HepG2 (cell line): ENCODE results near the gene NTMT1. TPM values are rescaled to one million over a fixed set of nuclear protein-coding genes. Genes with fewer than 3 reads are reported as not detected.

Experiments used
- ATAC-seq: fragments of 200-7000 bp; cut with Tn5 transposase; 3 replicates; pipeline ENCODE4 v1.9.1; 2020; ENCODE audit warnings: mild to moderate bottlenecking, moderate library complexity
- BruUV-seq: library from RNA; stranded (reverse); fragments of 400-500 nt; replicated peaks from 2 replicates; lab custom pipeline; 2021; lab: Mats Ljungman, UMichigan
- CTCF ChIA-PET: fragments of 300-600 bp; formaldehyde crosslinking; extraction: SDS; loops from one replicate; lab custom pipeline; 2021; ENCODE audit warnings: low total read pairs, inconsistent platforms, low intra/inter-chr PET ratio; lab: Yijun Ruan, JAX
- POLR2A ChIA-PET: fragments of 350-600 bp; sonication (Branson Sonifier 250); formaldehyde crosslinking; loops from one replicate; lab custom pipeline; 2020; ENCODE audit warnings: antibody characterized with exemption, inconsistent platforms; lab: Yijun Ruan, JAX
- DNase-seq: peaks from one replicate; pipeline ENCODE4 v3.0.0-alpha.2; 2015; ENCODE audit warnings: low spot score
- FAIRE-seq: peaks from 3 replicates; lab custom pipeline; 2011; peaks lifted over from hg19 to GRCh38; lab: Jason Lieb, UNC
- H2AFZ ChIP-seq: one replicate; pipeline ENCODE4 v1.6.1; 2011; ENCODE audit warnings: low read length, inconsistent platforms
- H3K27ac ChIP-seq: fragments of 300-600 bp; 3 replicates; pipeline ENCODE4 v1.8.0; 2011; ENCODE audit warnings: mixed run types, mild to moderate bottlenecking, mixed read lengths, low read length, inconsistent platforms; ENCODE audit not compliant: insufficient read depth; ENCODE audit errors: extremely low read length
- H3K27me3 ChIP-seq, 2 experiments: fragments of 200-600 bp in 1 of 2; 2 replicates in 1 of 2; 3 replicates in 1 of 2; pipeline versions ENCODE4 v1.6.0 to v1.8.0; 2011; ENCODE audit warnings: low read length in 2 of 2, mild to moderate bottlenecking in 2 of 2, moderate library complexity in 2 of 2, inconsistent platforms in 1 of 2; ENCODE audit not compliant: insufficient read depth in 2 of 2, control insufficient read depth in 1 of 2
- H3K36me3 ChIP-seq, 2 experiments: fragments of 200-600 bp in 1 of 2; replicated peaks in 1 of 2; 2 replicates in 1 of 2; 3 replicates in 1 of 2; pipeline versions ENCODE4 v1.5.1 to v1.8.0; 2011; ENCODE audit warnings: low read length in 2 of 2, inconsistent platforms in 1 of 2; ENCODE audit not compliant: insufficient read depth in 2 of 2, control insufficient read depth in 1 of 2
- H3K4me1 ChIP-seq: 2 replicates; pipeline ENCODE4 v1.5.1; 2012; ENCODE audit warnings: low read length, inconsistent platforms; ENCODE audit not compliant: insufficient read depth
- H3K4me2 ChIP-seq: 2 replicates; pipeline ENCODE4 v1.6.0; 2011; ENCODE audit warnings: low read depth, low read length, inconsistent platforms
- H3K4me3 ChIP-seq, 3 experiments: fragments of 200-600 bp in 1 of 3; sonication (generic), shearing (Covaris generic) in 1 of 3; replicated peaks in 1 of 3; 2 replicates each; pipeline ENCODE4 v1.5.1; 2011 to 2016; ENCODE audit warnings: low read length in 3 of 3, inconsistent platforms in 2 of 3, low read depth in 2 of 3, mild to moderate bottlenecking in 2 of 3, control low read depth in 1 of 3, mixed read lengths in 1 of 3; ENCODE audit not compliant: insufficient read depth in 1 of 3
- H3K79me2 ChIP-seq: one replicate; pipeline ENCODE4 v1.6.1; 2011; ENCODE audit warnings: low read length, inconsistent platforms; ENCODE audit not compliant: insufficient read depth
- H3K9ac ChIP-seq: 2 replicates; pipeline ENCODE4 v1.6.0; 2011; ENCODE audit warnings: mild to moderate bottlenecking, low read depth, low read length, inconsistent platforms; ENCODE audit not compliant: insufficient read depth
- H3K9me3 ChIP-seq: 2 replicates; pipeline ENCODE4 v1.5.1; 2012; ENCODE audit warnings: mild to moderate bottlenecking, low read length
- H4K20me1 ChIP-seq: 2 replicates; pipeline ENCODE4 v1.6.0; 2011; ENCODE audit warnings: inconsistent platforms, mild to moderate bottlenecking, low read length, moderate library complexity; ENCODE audit not compliant: insufficient read depth
- GZF1 ChIP-seq: sonication (generic); formaldehyde crosslinking; IDR thresholded peaks from 2 replicates; pipeline ENCODE4 v1.5.1; 2020; ENCODE audit warnings: mild to moderate bottlenecking, missing genetic modification reagents
- KAT7 ChIP-seq: IDR thresholded peaks from 2 replicates; pipeline ENCODE4 v1.6.1; 2018; ENCODE audit warnings: borderline replicate concordance, missing compliant biosample characterization
- THAP8 ChIP-seq: sonication (generic); formaldehyde crosslinking; IDR thresholded peaks from 2 replicates; pipeline ENCODE4 v1.5.1; 2020; ENCODE audit warnings: missing genetic modification reagents, mild to moderate bottlenecking, borderline replicate concordance
- ZBTB3 ChIP-seq: sonication (generic); formaldehyde crosslinking; IDR thresholded peaks from 2 replicates; pipeline ENCODE4 v1.4.0; 2020; ENCODE audit warnings: low read depth, mild to moderate bottlenecking, moderate library complexity, missing genetic modification reagents, borderline replicate concordance
- ZFP36 ChIP-seq: fragments of 150-350 bp; IDR thresholded peaks from 2 replicates; pipeline ENCODE4 v1.6.1; 2018; ENCODE audit warnings: borderline replicate concordance, low read length, low read depth; ENCODE audit not compliant: partially characterized antibody
- ZFP62 ChIP-seq: sonication (generic); formaldehyde crosslinking; IDR thresholded peaks from 2 replicates; pipeline ENCODE4 v1.4.0; 2020; ENCODE audit warnings: missing genetic modification reagents
- ZNF615 ChIP-seq: sonication (generic); formaldehyde crosslinking; IDR thresholded peaks from 2 replicates; pipeline ENCODE4 v1.5.0; 2020; ENCODE audit warnings: mild to moderate bottlenecking, missing genetic modification reagents, borderline replicate concordance
- ZNF7 ChIP-seq: IDR thresholded peaks from 2 replicates; pipeline ENCODE4 v1.6.1; 2016; ENCODE audit warnings: missing biosample characterization, missing genetic modification reagents
- WGBS: methylation state at CpG from one replicate; pipeline ENCODE4 v1.1.6; 2017; ENCODE audit warnings: low lambda C conversion rate; 5-methylcytosine and 5-hydroxymethylcytosine counted together
- in situ Hi-C: cut with HindIII; loops from 2 replicates; pipeline ENCODE4 v1.10.0; 2017; ENCODE audit warnings: low pct_unique_long_range_greater_than_20kb; ENCODE audit not compliant: extremely low pct_ligation_motif_present
- intact Hi-C: fragments of 100-400 bp; cut with micrococcal nuclease; formaldehyde crosslinking; loops from one replicate; pipeline ENCODE4 v1.10.0; 2022; ENCODE audit not compliant: unreplicated experiment
- polyA plus RNA-seq, 8 experiments: library from polyadenylated mRNA; depleted of rRNA in 3 of 8; stranded (reverse) in 7 of 8; unstranded in 1 of 8; fragments of >200 nt; fragmentation: Illumina TruSeq in 4 of 8; extraction: Trizol in 4 of 8; gene quantifications; 2 replicates each; pipeline versions ENCODE4 v1.2.1 to v1.2.3, GENCODE V29; 2011 to 2016; ENCODE audit warnings: low read depth in 4 of 8, missing spikeins in 1 of 8, mixed read lengths in 1 of 8; ENCODE audit not compliant: insufficient read depth in 1 of 8
- total RNA-seq, 5 experiments: library from RNA; depleted of rRNA; stranded (reverse); fragments of >200 nt; fragmentation: Illumina TruSeq; extraction: Trizol; gene quantifications; 2 replicates each; pipeline ENCODE4 v1.2.3, GENCODE V29; 2016; ENCODE audit warnings: low read depth in 1 of 5
- TF ChIP-seq, protein P1 (sequence below): sonication (generic); formaldehyde crosslinking; IDR thresholded peaks from 2 replicates; pipeline ENCODE4 v1.4.0; 2020; ENCODE audit warnings: low read depth, missing genetic modification reagents

The NTMT1 gene
- total and polyA plus RNA-seq, 2 of the 13 experiments (the other 11 are each of a cell fraction or from before 2014, with no cell fraction given): 49.1 to 53.8 TPM

GRCh38 chr9:129630967-129631673, 5.2 kb downstream of the NTMT1 start:
- 95% methylated on average over 21 of the region's 21 CpGs for WGBS
- no TSS peak for BruUV-seq
- DNase-seq (no peak), ATAC-seq (no peak), FAIRE-seq (no peak)
- Histone ChIP-seq H3K27ac (no peak overlapping the region), H3K27me3 (no peaks in the 10 kb centered on the region), H3K4me1 (peaks cover 47% of the 10 kb centered on the region), H3K4me3 (no peak overlapping the region), H3K36me3 (peaks cover 36 to 72% of the 10 kb centered on the region in 2 experiments), H4K20me1 (peaks cover 61% of the 10 kb centered on the region), H3K9ac (no peak overlapping the region), H3K79me2 (peaks cover 71% of the 10 kb centered on the region), H3K9me3 (no peaks in the 10 kb centered on the region), H3K4me2 (no peak overlapping the region), H2AFZ (no peak overlapping the region)
- POLR2A ChIA-PET: no interaction called here
- in situ Hi-C loops (no loop called here), intact Hi-C loops (no loop called here)
- CTCF ChIA-PET: no interaction called here
- TF ChIP-seq ZNF7 (no peak), ZFP36 (no peak), ZFP62 (CRISPR knock-in tag) (no peak), ZBTB3 (CRISPR knock-in tag) (no peak), KAT7 (no peak), THAP8 (no peak), ZNF615 (CRISPR knock-in tag) (no peak), GZF1 (CRISPR knock-in tag) (no peak)
- TF ChIP-seq, protein P1, sequence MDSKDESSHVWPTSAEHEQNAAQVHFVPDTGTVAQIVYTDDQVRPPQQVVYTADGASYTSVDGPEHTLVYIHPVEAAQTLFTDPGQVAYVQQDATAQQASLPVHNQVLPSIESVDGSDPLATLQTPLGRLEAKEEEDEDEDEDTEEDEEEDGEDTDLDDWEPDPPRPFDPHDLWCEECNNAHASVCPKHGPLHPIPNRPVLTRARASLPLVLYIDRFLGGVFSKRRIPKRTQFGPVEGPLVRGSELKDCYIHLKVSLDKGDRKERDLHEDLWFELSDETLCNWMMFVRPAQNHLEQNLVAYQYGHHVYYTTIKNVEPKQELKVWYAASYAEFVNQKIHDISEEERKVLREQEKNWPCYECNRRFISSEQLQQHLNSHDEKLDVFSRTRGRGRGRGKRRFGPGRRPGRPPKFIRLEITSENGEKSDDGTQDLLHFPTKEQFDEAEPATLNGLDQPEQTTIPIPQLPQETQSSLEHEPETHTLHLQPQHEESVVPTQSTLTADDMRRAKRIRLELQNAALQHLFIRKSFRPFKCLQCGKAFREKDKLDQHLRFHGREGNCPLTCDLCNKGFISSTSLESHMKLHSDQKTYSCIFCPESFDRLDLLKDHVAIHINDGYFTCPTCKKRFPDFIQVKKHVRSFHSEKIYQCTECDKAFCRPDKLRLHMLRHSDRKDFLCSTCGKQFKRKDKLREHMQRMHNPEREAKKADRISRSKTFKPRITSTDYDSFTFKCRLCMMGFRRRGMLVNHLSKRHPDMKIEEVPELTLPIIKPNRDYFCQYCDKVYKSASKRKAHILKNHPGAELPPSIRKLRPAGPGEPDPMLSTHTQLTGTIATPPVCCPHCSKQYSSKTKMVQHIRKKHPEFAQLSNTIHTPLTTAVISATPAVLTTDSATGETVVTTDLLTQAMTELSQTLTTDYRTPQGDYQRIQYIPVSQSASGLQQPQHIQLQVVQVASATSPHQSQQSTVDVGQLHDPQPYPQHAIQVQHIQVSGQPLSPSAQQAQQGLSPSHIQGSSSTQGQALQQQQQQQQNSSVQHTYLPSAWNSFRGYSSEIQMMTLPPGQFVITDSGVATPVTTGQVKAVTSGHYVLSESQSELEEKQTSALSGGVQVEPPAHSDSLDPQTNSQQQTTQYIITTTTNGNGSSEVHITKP (CRISPR knock-in tag): no peak
